Suprapubic skin (tissue), 4 donors: ENCODE data around the gene PSAT1. TPM values are rescaled to one million over a fixed set of nuclear protein-coding genes. Genes with fewer than 3 reads are reported as not detected.

Experiments used
- DNase-seq, 2 donors: peaks; one replicate each; pipeline ENCODE4 v3.0.0-alpha.2; 2019; ENCODE audit warnings: low spot score in 2 of 2
- H3K27ac ChIP-seq: fragments of 200-600 bp; sonication (generic); one replicate; pipeline ENCODE4 v1.5.1; 2019
- H3K27me3 ChIP-seq: fragments of 200-600 bp; sonication (generic); one replicate; pipeline ENCODE4 v1.5.1; 2019
- H3K36me3 ChIP-seq: fragments of 200-600 bp; sonication (generic); one replicate; pipeline ENCODE4 v1.5.1; 2019
- H3K4me1 ChIP-seq: fragments of 200-600 bp; sonication (generic); one replicate; pipeline ENCODE4 v1.5.1; 2019
- H3K4me3 ChIP-seq: fragments of 200-600 bp; sonication (generic); one replicate; pipeline ENCODE4 v1.5.1; 2019; ENCODE audit warnings: mild to moderate bottlenecking
- H3K9me3 ChIP-seq: fragments of 200-600 bp; sonication (generic); one replicate; pipeline ENCODE4 v1.5.1; 2019
- EP300 ChIP-seq: sonication (generic); formaldehyde crosslinking; IDR thresholded peaks from one replicate; pipeline ENCODE4 v1.6.1; 2017; ENCODE audit warnings: antibody characterized with exemption
- POLR2A ChIP-seq, 2 donors: fragments of 450-650 bp; IDR thresholded peaks; one replicate each; pipeline ENCODE4 v1.6.1; 2017; ENCODE audit warnings: antibody characterized with exemption in 2 of 2, mild to moderate bottlenecking in 2 of 2, moderate library complexity in 2 of 2
- POLR2AphosphoS5 ChIP-seq, 3 donors: sonication (generic); formaldehyde crosslinking; IDR thresholded peaks; one replicate each; pipeline ENCODE4 v1.6.1; 2017; ENCODE audit warnings: antibody characterized with exemption in 3 of 3
- WGBS: methylation state at CpG from one replicate; pipeline ENCODE4 v1.1.5; 2018; 5-methylcytosine and 5-hydroxymethylcytosine counted together
- total RNA-seq, 4 donors: library from RNA; depleted of rRNA; stranded (reverse); fragments of >200 nt; gene quantifications; one replicate each; pipeline ENCODE4 v1.1.0, GENCODE V29; 2016
- TF ChIP-seq, protein P1 (sequence below), 2 donors: fragments of 200-600 bp in 1 of 2; fragments of 450-650 bp in 1 of 2; sonication (generic) in 1 of 2; IDR thresholded peaks; one replicate each; pipeline ENCODE4 v1.5.1; 2016 to 2019; ENCODE audit warnings: antibody characterized with exemption in 2 of 2, mild to moderate bottlenecking in 1 of 2, moderate library complexity in 1 of 2

PSAT1 gene
- total RNA-seq, 4 donors from 2014 or later: 47.4 to 101 (median 75.7) TPM

DNA sequence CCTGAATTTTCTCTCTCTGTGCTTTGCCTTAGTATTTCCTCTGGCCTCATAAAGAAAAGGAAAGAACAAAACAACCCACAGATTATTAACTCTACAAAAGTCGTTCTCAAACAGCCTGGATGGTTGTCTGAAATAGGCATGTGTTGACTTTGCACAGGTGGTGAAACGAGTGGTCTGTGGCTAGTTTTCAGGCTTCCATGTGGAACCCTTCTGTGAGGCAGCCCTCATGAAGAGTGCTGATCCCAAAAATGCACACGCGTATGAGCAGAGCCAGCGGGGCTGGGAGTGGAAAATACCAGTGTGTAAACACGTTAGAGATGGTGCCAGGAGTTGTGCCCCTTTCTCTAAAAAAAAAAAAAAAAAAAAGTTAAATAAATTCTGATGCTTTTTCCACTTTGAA lies 4.9 kb upstream of the PSAT1 start:
- H3K27me3 ChIP-seq: peaks cover 2% of the 10 kb centered on the region
- H3K36me3 ChIP-seq: no peaks in the 10 kb centered on the region
- H3K4me3 ChIP-seq: no peak overlapping the region
- TF ChIP-seq POLR2A (IDR thresholded peaks at IDR 0.05) (no peak), EP300 (no peak)
- TF ChIP-seq, protein P1, sequence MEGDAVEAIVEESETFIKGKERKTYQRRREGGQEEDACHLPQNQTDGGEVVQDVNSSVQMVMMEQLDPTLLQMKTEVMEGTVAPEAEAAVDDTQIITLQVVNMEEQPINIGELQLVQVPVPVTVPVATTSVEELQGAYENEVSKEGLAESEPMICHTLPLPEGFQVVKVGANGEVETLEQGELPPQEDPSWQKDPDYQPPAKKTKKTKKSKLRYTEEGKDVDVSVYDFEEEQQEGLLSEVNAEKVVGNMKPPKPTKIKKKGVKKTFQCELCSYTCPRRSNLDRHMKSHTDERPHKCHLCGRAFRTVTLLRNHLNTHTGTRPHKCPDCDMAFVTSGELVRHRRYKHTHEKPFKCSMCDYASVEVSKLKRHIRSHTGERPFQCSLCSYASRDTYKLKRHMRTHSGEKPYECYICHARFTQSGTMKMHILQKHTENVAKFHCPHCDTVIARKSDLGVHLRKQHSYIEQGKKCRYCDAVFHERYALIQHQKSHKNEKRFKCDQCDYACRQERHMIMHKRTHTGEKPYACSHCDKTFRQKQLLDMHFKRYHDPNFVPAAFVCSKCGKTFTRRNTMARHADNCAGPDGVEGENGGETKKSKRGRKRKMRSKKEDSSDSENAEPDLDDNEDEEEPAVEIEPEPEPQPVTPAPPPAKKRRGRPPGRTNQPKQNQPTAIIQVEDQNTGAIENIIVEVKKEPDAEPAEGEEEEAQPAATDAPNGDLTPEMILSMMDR (IDR thresholded peaks at IDR 0.05): no peak
- H3K4me1 ChIP-seq: peaks cover 44% of the 10 kb centered on the region
- DNase-seq: no peak
- no peaks in the 10 kb centered on the region for H3K9me3 ChIP-seq
- H3K27ac ChIP-seq: peak overlapping the region; percentile 46
- 39% methylated on average over 6 of the region's 6 CpGs for WGBS

DNA sequence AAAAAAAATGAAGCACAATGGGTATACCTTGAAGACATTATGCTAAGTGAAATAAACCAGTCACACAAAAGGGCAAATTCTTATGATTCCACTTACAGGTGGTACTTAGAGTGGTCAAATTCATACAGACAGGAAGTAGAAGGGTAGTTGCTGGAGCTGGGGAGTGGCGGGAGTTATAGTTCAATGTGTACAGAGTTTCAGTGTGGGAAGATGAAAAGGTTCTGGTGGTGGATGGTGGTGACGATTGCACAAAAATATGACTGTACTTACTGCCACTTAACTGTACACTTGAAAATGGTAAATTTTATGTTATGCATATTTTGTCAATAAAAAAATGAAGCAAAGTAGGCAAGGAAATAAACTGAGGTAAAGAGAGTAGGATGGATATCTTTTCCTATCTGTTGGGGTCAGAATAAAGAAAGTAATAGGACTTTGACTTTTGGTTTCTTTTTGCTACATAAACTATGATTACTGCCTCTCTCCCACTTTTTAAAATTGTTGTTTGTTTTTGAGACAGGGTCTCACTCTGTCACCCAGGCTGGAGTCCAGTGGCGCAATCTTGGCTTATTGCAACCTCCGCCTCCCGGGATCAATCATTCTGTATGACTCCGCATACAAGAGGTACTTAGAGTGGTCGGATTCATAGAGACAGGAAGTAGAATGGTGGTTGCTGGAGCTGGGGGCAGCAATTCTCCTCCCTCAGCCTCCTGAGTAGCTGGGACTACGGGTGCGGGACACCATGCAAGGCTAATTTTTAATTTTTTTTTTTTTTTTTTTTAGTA lies 4.0 kb upstream of the PSAT1 start:
- 90% methylated on average over 9 of the region's 9 CpGs for WGBS
- TF ChIP-seq, protein P1 (IDR thresholded peaks at IDR 0.05): no peak
- TF ChIP-seq POLR2A (IDR thresholded peaks at IDR 0.05) (no peak), POLR2AphosphoS5 (IDR thresholded peaks at IDR 0.05) (no peak), EP300 (no peak)
- H3K27me3 ChIP-seq: peaks cover 1% of the 10 kb centered on the region
- no peak overlapping the region for H3K4me3 ChIP-seq
- peaks cover 53% of the 10 kb centered on the region for H3K4me1 ChIP-seq
- no peaks in the 10 kb centered on the region for H3K36me3 ChIP-seq
- H3K27ac ChIP-seq: no peak overlapping the region
- no peaks in the 10 kb centered on the region for H3K9me3 ChIP-seq
- no peak for DNase-seq

DNA sequence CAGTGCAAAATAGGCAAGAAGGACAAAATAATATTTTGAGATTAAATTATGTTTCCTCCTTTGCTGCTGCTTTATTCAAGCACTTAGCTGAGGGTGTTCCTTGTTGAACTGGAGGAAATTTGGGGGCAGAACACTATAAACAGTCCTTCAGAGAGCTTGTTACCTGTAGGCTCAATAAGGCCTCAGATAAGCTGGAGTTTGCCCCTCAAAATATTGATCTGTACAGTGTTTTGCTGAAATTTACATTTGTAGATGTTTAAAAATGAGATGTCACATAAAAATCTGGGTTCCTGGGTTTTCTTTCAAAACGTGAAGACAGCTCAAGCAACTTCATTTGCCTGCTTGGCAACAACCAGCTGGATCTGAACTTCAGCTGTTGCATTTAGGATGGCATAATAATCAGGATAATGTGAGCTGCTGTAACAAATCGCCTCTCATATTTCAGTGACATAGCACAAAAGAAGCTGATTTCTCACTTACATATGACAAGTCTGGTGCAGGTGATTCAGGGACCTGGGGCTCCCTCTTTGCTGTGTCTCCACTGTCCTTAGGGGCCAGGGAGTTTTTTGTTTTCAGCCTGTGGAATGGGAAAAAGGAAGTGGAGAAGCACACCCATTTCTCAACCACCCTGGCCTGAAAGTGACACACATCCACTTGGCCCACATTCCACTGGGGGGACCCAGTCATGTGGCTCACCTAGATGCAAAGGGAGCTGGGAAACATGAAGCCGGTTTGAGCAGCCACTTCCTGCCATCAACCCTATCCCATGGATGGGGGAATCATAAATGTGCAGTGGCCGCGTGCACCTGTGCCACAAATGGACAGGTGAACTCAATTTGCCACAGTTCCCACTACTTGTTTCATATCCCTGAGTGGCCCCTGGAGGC lies 2.4 kb upstream of the PSAT1 start:
- H3K36me3 ChIP-seq: no peaks in the 10 kb centered on the region
- TF ChIP-seq EP300 (no peak), POLR2A (IDR thresholded peaks at IDR 0.05) (no peak), POLR2AphosphoS5 (IDR thresholded peaks at IDR 0.05) (no peak)
- TF ChIP-seq, protein P1 (IDR thresholded peaks at IDR 0.05): no peak

DNA sequence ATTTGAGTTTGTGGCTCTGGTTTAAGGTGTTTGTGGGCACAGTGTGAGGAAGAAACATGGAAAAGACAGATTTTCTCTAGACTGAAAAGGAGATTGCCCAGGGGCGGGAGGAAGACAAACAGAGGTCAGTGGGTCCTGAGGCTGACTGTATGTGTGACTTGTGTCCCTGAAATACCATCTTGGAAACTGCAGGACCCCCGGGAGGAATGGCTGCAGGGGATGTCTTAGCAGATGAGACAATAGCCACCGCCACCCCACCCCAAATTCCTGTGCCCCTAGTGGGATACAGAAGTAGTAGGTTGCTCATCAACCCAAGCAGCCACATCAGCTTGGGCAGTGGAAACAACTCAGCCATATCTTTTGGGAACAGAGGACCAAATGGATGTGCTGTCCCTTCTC lies 1.7 kb upstream of the PSAT1 start:
- H3K27ac ChIP-seq: no peak overlapping the region
- TF ChIP-seq POLR2AphosphoS5 (IDR thresholded peaks at IDR 0.05): no peak
- TF ChIP-seq POLR2A (IDR thresholded peaks at IDR 0.05): no peak
- TF ChIP-seq, protein P1 (IDR thresholded peaks at IDR 0.05): no peak
- TF ChIP-seq EP300: no peak
- H3K36me3 ChIP-seq: no peaks in the 10 kb centered on the region
- DNase-seq: no peak
- peaks cover 45% of the 10 kb centered on the region for H3K4me1 ChIP-seq
- H3K9me3 ChIP-seq: no peaks in the 10 kb centered on the region
- H3K27me3 ChIP-seq: peaks cover 17% of the 10 kb centered on the region
- no peak overlapping the region for H3K4me3 ChIP-seq
- WGBS: 88% methylated on average over 3 of the region's 3 CpGs

More for the DNA sequence above, 2.4 kb upstream of the PSAT1 start:
- Histone ChIP-seq H3K27ac (no peak overlapping the region), H3K9me3 (no peaks in the 10 kb centered on the region), H3K4me1 (peaks cover 52% of the 10 kb centered on the region), H3K27me3 (peaks cover 11% of the 10 kb centered on the region), H3K4me3 (no peak overlapping the region)
- WGBS: 89% methylated on average over 5 of the region's 5 CpGs
- DNase-seq: no peak

DNA sequence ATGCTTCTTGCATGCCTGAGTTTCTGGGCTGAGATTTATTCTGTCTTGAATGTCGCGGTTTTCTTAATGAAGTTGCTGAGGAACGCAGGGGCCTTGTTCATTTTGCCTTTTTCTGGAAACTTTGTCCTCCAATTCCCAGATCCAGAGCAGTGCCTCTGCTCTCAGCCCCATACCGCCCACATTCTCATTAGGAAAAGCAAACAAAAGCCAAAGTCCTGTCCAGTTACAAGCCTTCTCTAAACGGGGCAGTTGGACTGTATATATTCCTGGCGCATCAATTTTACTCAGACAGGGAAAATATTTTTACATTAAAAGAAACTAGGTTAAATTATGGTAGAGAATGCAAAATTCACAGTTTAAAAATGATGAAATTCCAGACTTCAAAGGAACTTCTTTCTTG lies 1.2 kb upstream of the PSAT1 start:
- WGBS: 66% methylated on average over 6 of the region's 6 CpGs
- peaks cover 21% of the 10 kb centered on the region for H3K27me3 ChIP-seq
- peak overlapping the region; percentile 55 for H3K4me3 ChIP-seq
- no peak for DNase-seq
- H3K9me3 ChIP-seq: no peaks in the 10 kb centered on the region
- TF ChIP-seq, protein P1 (IDR thresholded peaks at IDR 0.05): no peak
- no peak for TF ChIP-seq POLR2AphosphoS5 (IDR thresholded peaks at IDR 0.05)
- no peak for TF ChIP-seq EP300
- no peak for TF ChIP-seq POLR2A (IDR thresholded peaks at IDR 0.05)
- peaks cover 40% of the 10 kb centered on the region for H3K4me1 ChIP-seq
- H3K27ac ChIP-seq: peak overlapping the region; percentile 66
- H3K36me3 ChIP-seq: no peaks in the 10 kb centered on the region
